ENCODE measurements around the gene PLEKHG2. TPM values are rescaled to one million over a fixed set of nuclear protein-coding genes. Genes with fewer than 3 reads are reported as not detected.
A peak's percentile ranks its signal among the peaks of the same experiment; 100 is the strongest.

PLEKHG2 gene
- total RNA-seq, 1 experiment from 2014 or later = 11.4 TPM

DNA sequence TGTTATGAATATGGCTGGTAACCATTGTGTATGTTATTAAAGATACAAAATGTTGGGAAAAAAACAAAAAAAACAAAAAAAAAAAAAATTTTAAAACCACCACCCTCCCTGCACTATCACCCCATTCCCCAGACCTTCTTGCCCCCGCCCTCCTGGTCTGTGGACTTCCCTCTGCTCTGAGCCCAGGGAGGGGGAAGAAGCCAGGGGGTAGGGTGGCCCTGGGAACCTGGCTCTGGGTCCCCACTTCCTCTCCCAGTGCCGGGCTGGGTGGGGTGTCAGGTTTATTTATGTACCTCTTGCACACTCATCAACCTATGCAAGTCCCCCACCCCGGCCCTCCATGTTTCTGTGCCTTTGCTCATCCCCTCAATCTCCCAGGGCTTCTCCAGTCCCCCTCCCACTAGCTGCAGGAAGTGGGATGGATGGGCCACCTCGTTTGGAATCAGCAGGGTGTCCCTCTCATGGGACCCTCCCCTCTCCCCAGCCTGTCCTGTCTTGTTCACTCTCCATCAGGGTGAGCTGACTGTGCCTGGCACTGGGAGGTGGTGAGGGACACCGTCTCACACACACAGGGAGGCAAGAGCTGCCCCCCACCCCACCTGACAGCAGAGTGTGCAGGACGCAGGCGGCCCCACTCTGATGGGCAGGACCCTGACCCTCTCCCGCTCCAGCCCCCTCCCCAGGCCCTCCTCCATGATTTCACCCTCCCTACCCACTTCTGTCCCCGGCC lies 27.5 kb upstream of the PLEKHG2 start:
- DNase-seq (ENCODE audit: low spot score) = no peak

DNA sequence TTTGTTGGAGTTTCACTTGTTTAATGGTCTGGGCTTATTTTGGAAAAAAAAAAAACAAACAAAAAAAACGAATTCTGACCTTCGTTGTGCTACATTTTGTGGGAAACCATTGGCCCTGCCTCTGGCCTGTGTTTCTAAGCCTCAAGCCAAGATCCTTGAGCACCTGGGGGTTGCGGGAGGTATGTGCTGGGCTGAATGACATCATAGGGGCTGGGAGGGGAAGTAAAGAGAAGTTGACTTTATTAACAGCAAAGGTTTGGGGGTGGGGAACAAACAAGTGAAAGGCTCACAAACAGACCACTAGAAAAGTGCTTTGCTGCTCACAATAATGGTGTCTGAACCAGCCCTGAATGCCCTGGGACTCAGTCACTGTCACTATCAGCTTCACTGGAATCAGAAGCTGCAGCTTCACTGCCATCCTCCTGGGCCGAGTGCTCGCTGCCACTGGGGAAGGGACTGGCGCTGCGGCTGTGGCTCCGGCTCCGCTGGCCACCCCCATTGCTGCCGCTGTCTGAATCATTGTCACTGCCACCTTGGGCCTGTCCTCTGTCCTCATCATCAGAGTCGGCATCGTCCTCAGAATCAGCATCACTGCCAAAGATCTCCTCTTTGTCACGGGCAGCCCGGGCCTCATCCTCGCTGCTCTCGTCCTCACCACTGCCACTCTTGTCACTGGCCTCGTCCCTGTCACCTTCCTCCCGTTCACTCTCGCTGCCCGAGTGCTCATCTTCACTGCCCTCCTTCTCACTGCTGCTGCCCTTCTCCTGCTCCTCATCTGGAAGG lies 26.6 kb upstream of the PLEKHG2 start:
- no peak for DNase-seq (ENCODE audit: low spot score)

DNA sequence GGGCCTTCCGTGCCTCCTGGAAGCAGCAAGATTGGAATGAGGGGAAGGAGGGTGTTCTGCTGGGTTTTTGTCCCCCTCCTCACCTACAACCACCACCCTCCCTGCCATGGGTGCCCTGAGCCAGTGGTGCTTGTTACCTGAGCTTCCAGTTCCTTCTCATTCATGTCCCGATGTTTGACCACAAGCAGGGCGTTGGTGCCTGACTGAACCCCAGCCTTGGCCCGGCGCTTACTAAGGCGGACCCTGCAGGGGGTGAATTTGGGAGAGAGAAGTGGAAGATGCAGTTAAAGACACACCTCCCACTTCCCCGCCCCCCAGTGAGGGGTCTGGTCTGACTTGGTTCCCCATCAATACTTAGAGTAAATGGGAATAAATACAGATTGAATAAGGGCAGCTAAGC lies 25.9 kb upstream of the PLEKHG2 start:
- no peak for DNase-seq (ENCODE audit: low spot score)

DNA sequence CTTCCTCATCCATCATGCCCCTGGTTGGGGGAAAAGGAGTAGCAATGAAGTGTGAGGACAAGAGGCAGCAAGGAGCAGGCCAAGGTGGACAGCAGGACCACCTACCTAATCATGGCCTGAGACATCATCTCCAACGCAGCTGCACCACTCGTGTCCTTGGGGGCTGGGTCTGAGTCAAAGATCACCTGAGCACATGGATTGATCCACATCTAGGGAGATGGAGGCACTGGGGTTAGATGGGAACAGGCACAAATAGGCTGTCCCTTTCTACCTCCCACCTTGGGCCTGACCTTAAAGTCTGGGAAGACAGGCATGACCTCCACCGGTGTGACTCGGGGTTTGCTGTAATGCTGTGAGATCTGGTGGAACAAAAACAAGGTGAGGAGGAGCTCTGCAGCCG lies 23.8 kb upstream of the PLEKHG2 start:
- no peak for DNase-seq (ENCODE audit: low spot score)

DNA sequence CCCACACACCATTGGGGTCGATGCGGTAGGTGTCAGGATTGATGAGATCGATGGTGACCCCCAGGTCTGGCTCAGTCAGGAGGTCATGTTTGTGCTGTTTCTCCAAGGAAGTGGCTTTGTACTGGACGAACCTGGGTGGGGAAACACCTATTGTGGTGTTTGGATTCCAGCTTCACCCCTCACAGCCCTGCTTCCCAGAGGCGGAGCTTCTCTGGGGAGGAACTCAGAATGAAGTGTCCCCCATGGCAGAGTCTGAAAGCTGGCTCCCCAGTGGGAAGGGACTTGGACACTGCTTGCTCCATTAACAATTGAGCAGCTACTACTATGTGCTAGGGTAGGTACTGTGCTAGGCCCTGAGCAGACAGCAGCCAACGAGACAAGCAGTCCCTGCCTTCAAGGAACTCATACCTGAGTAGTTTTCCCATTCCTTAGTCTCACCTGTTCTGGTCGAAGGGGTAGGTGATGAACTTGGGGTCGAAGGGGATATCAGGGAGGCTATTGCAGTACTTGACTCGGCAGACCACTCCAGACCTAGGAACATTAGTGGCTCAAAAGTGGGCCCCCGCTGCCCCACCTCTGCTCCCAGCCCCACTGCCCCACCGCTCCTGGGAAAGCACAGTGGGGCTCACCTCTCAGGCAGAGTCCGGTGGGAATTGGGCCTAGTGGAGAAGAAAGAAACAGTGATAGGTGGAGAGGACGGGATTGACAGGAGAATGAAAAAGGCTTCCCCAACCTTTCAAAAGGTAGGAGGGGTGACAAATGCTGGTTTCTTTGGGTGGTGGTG lies 22.6 kb upstream of the PLEKHG2 start:
- DNase-seq (ENCODE audit: low spot score) = no peak

DNA sequence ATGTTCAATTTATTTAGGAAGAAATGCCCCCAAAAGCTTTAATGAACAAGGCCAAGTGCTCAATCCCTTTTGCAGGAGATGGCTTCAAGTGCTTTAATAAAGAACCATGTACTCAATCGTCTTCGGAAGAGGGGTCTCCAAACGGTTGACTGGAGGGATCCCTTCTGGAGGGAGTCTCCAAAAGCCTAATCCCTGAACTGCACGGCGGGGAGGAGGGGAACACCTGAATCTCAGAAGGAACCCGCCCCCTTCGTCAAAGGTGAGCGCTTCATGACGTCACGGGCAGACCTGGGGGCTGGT lies 22.1 kb upstream of the PLEKHG2 start:
- DNase-seq (ENCODE audit: low spot score) = peak; percentile 58

DNA sequence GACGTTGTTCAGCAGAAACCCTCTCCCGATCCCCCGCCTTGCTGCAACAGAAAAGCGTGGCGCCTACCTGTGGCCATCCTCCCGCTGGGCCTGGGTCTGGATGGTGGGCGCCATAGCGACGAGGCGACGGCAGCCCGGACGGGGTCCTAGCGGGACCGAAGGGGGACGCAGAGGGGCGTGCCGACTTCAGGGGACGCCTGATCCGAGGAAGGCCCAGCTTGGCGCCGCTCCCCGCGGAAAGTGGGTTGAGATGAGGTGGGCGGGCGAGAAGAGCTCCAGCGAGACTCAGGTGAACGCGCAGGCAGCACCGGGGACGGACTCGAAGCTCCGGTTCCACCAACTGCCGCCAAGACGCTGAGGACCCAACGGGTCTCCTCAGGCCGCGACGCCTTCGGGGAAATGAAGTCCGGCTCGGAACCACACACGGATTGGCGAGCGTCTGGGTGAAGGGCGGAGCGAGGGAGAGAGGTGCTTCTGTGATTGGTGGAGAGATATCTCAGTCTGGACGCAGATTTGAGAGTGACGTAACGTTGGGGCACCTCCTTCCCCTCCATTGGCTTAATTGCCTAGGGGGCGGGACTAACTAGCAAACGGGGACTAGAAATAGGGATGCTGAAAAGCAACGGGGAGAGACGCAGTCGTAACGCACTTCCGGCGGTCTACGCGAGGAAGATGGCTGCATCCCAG lies 21.6 kb upstream of the PLEKHG2 start, which contains the start of the genes MED29 and PAF1:
MED29 (plus strand) TSS at position 628 of the 687 bp plus-strand sequence; CDS start at position 673, 45 bp downstream.
PAF1 (minus strand) TSS at position 356 of the 687 bp plus-strand sequence; CDS start at position 114, 242 bp downstream.
- peak; percentile 100 for DNase-seq (ENCODE audit: low spot score)

DNA sequence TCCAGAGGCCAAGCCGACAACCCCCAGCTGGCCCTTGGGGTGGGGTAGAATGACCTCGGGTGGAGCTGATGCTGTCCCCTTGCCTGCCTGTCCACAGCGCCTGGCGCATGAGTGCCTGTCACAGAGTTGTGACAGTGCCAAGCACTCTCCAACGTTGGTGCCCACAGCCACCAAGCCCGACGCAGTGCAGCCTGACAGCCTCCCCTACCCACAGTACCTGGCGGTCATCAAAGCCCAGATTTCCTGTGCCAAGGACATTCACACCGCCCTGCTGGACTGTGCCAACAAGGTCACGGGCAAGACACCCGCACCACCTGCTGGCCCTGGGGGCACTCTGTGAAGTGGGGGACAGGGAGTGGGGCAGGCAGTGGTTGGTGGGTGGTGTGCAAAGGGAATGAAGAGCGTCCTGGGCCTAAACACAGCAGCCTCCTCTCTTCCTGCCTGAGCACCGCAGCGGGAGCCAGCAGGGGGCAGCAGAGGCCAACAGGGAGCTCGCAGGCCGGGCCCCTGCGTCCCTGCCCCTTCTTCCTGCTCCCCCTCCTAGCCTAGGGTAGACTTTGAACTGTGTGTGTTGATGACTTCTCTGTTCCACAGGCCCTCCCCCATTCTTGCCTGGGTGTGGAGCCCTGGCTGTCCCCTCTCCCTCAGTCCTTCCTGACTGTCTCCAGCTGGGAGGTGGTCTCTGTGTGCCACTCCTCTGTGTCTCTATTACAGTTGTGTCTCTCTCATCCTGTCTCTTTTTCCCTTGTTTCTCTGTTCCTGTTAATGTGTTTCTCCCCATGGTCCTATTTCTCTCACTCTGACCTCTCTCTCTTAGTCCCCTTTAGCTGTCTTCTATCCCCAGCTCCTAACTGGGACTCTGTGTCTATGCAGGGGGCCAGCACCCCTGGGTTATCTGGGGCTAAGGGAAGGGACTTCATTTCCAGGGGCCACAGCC lies 14.8 kb upstream of the PLEKHG2 start:
- peak; percentile 79 for DNase-seq (ENCODE audit: low spot score)

DNA sequence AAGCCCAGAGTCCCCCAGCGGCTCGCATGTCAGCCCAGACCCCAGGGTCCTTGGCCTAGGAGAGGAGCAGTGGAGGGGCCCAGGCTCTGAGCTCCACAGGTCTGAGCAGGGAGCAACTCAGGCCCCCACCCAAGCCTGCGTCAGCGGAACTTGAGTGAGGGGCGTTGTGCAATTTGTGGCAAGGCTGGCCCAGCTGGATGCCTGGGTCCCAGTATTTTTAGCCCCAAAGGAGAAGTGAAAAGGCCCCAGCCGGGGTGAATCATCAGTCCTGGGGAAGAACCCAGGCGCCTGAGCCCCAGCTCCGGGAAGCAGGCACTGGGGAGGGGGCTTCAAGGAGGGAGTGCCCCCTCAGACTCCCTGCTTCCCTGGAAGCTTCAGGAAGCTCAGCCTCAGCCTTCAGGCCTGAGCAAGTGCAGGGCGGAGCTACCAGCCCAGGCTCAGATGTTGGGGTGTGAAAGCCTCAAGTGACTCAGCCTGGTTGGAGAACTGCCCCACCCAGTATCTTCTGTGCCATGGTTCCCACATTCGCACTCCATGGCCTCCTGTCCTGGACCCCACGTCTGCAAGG lies 14.1 kb upstream of the PLEKHG2 start:
- peak; percentile 92 for DNase-seq (ENCODE audit: low spot score)

DNA sequence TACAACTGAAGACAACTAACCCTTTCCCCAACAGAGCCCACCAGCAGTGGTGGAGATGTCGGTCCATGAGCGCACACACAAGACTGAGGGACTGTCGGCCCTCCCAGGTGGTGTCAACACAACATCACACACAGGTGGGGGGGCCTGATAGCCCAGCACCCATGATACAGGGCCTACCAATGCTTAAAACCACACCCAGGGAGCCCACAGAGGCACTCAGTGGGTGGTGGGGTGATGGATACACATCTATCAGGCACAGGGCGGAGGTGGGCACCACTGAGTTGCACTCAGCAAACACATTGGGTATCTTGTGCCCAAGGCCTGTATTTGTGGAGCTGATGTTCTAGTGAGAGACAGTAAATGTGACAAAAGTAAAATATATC lies 12.8 kb upstream of the PLEKHG2 start:
- DNase-seq (ENCODE audit: low spot score) = no peak

DNA sequence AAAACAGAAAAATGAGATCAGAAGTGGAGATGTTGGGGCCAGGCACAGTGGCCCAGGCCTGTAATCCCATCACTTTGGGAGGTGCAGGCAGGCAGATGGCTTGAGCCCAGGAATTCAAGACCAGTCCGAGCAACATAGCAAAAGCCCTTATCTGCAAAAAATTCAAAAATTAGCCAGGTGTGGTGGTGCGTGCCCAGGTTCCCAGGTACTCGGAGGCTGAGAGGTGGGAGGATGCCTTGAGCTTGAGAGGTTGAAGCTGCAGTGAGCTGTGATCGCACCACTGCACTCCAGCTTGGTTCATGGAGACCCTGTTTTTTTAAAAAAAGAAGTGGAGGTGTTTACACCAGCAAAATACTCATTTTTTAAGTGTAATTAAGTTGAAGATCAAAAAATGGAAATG lies 12.4 kb upstream of the PLEKHG2 start:
- DNase-seq (ENCODE audit: low spot score) = no peak

DNA sequence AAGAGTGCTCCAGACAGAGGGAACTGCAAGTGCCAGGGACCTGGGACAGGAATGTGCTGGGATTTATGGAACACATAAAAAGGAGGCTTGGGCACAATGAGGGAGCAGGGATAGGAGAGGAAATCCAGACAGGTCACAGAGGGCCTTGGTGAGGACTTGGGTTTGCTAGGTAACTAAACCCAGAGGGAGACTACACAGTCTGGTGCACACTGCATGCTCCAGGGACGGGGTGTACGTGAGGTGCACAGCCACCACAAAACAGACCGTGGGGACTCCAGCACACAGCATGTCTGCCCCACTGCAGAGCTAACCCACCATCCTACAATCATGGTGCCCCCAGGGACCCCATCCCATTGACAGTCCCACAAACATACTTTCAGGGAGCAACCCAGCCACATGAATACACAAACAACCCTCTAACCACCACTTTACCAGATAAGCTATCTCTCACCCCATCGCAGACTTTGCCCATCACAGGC lies 11.4 kb upstream of the PLEKHG2 start:
- no peak for DNase-seq (ENCODE audit: low spot score)

DNA sequence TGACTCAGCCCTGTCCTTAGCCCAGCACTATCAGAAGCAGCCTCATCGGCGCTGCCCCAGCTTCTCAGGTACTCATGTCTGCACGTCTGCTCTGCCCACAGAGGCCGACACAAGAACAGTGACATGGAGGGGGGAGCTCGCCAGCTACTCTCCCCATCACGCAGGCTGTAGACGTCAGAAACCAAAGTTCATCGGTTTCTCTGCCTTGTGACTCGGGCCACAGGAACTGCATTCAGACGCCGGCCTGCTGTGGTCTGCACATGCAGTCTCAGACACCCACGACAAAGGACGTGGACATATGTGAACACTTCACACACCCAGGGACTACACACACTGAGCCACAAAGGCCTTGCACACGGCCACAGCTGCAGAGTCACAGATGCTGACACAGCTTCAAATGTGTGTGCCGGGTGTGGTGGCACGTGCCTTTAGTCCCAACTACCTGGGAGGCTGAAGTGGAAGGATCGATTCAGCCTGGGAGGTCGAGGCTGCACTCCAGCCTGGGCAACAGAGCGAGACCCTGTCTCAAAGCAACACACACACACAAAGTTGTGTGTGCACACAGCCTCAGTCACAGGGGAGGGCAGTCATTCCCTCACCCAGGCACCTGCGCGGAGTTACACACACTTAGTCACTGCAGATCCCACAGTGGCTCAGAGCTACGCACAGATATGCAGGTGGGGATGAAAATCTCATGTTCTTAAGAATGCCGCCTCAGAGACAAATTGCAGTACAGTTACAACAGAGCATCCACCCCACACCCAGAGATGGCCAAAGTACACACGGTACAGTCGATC lies 10.7 kb upstream of the PLEKHG2 start:
- peak; percentile 90 for DNase-seq (ENCODE audit: low spot score)

DNA sequence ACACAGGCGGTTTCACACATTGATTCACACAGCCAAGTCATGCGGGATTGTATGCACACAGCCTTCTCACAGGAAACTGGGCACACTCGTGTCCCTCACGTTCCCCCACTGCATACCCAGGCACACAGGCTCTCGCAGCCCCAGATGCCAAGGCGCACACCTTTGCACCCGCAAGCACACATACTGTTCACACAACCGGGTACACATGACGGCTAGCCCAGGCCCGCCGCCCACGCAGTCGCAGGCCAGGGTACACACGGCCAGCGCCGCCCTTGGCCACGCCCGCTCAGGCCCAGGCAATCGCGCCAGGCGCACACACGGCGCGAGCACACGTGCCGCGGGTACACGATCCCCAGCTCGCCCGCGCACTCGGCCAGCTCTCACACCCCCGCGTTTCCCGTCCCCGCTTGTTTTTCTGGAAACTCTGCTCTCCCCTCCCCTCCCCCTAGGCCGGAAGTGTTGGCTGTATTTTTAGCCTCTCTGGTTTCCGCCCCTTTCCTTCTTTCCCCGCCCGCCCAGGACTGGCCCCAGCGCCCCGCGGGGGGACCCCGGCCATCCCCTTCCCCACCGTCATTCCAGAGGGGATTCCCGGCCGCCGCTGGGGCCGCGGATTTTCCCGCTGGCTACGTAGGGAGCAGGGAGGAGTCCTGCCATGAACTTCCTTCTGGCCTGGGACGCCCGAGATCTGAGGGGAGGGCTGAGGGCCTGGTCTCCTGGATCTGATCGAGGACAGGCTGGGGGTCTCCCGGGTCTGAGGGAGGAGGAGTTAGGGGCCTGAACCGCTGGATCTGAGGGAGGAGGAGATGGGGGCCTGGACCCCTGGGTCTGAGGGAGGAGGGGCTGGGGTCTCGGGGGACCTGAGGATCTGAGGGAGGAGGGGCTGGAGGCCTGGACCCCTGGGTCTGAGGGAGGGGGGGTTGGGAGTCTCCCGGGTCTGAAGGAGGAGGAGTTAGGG lies 9.8 kb upstream of the PLEKHG2 start:
- DNase-seq (ENCODE audit: low spot score) = peak; percentile 82

DNA sequence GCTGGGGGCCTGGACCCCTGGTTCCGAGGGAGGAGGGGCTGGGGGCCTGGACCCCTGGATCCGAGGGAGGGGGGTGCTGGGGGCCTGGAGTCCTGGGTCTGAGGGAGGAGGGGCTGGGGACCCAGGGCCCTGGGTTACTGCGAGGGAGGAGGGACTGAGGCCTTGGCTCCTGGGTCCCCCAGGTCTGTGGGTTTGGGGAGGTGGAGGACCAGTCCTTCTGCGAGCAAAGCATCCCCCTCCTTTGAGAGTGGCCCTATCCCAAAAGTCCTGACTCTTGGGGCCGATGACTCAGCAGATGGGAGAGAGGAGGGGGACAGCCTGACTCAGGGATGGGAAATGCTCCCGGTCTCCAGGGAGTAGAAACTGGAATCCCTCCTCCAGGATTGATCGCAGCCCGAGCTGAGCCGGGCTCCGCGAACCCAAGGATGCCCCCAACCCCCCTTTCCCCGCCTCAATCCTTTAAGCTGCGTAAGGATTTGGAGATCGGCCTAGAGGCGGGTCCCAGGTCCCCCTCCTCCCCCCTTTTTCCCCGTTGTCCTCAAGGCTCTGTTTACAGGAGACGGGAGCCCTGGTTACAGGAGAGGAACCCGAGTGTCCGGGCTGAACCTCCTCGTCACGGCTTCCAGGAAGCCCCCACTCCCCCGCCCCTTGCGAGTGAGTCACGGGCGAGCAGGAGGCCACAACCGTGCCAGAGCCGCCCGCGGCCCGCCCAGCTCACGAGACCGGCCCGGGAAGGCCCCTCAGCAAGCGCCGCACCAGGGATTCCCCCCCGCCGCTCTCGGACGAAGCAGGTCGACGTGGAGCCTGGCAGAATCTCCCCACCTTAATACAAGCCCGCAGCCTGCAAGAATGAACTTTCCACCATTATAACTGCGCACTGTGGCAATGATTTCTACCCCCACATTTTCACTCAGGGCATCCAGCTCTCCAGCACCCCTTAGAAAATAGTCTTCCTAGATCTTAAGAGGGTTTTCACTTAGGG lies 8.8 kb upstream of the PLEKHG2 start:
- DNase-seq (ENCODE audit: low spot score) = peak; percentile 96

DNA sequence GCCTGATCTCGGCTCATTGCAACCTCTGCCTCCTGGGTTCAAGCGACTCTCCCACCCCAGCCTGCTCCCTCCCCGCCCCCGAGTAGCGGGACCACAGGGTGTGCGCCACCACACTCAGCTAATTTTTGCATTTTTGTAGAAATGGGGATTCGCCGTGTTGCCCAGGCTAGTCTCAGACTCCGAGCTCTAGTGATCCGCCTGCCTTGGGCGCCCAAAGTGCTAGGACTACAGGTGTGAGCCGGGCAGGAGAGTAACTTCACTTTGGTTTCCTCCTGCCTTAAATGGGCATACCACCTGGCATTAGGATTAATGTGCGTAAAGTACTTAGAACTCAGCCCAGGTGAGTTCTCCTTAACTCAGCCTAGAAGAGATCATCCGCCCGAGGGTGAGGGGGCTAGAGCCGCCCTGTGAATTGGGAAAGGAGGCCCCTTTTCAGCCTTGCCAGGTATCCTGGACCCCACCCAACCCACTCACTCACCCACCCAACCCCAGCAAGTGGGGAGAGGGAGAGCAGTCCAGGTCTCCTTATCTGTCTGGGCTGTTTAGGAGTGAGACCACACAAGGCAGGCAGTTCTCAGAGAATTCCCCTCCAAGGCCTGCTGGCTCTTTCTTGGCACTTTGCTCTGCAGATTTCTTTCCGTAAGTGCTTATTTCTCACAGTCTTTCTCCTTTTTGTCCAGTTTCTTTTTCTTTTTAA lies 7.1 kb upstream of the PLEKHG2 start:
- no peak for DNase-seq (ENCODE audit: low spot score)
